ENCODE data around the gene NHS. TPM values are rescaled to one million over a fixed set of nuclear protein-coding genes. Genes with fewer than 3 reads are reported as not detected.
"Not testable (repeated sequence)": the region's sequence is repeated elsewhere in the genome, so short reads cannot be mapped to it uniquely, and the experiment has no call there.

NHS gene
- total RNA-seq, 1 donor from 2014 or later: 5.6 TPM

DNA sequence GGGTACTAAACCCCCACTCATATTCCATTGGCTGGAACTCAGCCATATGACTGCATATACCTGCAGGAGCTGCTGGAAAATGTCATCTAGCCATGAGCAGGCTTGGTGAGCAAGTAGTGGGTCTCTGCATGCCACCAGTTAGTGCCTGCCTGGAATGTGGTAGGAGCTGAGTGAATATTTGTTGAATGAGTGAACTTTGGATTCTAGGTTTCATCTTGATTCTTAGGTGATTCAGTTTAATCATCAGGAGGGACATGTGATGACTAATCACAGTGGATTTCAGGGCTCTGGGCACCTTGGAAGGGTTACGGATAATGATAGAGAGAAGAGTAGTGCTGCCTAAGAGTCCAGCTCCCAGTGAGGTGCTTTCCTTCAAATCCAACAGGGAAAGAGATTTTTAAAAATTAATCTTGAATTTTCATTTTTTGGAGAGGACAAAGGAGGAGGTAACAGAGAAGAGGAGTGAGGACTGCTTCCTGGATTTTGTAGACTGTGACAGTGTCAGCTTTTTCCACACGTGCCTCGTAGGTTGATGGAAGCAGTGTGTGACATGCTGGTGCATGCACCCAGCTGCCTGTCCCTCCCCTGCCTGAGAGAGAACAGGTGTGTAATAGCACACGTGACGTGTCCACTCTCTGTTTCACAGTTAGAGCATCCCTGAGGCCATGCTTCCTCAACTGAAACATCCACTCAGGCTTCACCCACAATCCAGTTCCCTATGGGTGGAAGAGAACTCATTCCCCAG lies 30.4 kb downstream of the NHS start:
- peak; percentile 12 for DNase-seq (ENCODE audit: low spot score)

DNA sequence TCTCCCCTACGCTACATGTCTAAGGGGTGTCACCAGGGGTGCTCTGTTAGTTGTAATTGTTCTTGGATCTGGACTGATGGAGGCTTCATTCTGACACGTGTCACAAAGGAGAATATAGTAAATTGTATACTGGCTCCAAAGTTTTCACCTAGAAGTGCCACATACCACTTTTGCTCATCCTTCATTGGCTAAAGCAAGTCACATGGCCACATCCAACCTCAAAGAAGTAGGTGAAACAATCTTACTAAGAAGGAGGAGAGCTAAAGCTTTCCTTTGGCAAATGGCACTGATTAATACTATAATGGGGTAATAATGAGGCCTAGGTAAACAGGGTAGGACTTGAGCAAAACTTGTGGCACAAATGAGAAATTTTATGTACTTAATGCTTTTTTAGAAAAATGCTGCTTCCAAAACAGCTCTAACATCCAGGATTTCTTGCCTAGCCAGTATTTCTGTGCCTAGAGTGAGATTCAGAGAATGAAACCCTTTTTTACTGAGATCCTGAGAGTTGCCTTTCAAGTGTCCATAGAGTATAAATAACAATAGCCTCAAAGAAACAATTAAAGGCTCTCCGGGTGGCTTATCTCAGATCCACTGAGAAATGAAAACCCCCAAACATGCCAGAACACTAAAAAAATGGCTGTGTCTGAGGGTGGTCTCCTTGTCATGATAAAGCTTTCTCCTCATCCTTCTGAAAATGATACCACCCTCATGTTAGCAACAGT lies 34.7 kb downstream of the NHS start:
- no peak for DNase-seq (ENCODE audit: low spot score)

DNA sequence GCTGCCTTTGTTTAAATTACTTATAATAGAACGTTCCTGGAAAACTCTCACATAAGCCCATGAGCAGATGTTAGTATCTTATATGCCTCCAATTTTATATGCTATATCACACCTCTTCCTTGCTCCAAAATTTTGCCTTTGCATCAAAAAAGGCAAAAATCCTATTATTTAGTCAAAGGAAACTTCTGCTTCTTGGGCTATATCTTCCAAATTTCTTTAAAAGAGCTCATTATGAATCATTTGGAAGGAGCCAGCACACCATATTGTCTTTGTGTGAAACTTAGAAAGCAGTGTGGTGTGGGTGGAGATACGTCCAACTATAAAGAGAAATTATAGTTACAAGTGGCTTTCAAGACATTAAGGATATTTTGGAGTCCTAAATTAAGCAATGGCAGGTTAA lies 35.7 kb downstream of the NHS start:
- no peak for DNase-seq (ENCODE audit: low spot score)

DNA sequence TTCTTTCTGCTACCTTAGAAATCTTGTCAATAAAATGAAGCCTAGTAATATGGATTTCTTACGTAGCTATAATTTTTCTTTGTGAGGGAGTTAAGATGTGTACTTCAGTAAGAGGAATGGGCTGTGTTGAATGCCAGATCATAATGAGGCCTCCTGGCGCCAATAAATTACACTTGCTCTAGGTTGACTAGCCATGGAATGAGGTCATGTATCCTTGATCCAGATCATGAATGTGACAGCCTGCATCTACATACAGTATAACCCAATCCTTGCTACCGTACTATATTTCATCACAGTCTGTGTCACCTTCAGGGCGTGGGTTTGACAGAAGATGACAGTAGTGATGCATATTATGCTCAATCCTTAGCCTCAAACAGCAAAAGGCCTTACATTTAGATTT lies 36.2 kb downstream of the NHS start:
- DNase-seq (ENCODE audit: low spot score): no peak

DNA sequence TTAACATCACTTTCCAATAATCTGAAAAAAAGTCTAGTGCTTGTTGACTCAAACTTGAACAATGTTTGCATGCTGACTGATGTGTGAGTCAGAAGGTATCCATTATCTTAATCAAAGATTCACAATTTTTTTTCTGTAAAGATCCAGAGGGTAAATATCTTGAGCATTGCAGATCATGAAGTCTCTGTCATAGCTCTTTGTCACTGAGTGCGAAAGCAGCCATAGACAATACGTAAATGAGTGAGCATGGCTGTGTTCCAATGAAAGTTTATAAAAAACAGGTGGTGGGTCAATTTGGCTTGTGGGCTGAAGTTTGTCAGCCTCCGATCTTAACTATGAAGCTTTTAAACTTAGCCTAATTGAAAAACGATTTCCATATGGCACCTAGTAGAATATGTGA lies 37.7 kb downstream of the NHS start:
- DNase-seq (ENCODE audit: low spot score): no peak

DNA sequence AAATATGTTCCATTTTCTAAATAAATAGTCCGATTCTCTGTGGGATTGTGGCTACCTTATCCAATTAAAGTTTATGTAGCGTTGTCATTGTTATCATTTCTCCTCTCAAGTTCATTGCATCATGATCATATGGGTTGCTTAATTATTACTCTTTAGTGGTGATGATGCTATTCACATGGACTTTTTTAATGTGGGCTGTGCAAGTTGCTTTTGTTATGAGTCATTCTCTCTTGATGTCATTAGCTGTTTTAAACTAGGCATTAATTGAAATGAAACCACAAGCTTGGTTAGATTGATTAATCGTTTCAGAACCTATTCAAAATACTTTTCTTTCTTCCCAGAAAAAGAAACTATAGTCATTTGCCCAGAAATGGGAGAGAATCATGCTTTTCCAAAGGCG lies 38.2 kb downstream of the NHS start:
- DNase-seq (ENCODE audit: low spot score): no peak

DNA sequence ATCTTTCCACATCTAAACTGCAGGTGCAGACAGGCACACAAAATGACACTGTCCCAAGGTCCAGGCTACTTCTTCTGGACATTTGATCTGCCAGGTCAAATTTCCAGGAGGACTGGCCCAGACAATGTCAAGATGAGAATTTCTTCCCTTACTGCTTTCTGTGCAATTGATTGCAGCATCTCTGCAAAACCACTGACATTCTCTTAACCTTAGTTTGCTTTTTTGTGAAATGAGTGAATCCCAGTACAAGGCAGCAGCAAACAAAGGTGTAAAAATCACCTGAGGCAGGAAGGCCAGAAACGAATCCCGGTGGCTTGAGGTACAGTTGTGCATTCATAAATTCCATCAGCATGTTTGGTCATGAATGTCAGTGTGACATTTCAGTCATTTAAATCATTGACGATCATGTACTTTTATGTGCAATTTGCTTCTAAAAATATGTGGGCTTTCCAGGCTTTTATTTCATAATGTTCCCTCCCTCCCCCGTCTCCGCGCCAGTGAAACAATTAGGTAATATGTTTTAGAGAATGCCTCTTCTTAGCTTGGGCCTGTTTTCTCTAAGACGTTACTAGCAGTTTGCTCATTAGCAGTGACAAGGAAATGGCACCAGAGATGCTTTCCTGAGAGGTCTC lies 39.1 kb downstream of the NHS start:
- DNase-seq (ENCODE audit: low spot score): no peak

DNA sequence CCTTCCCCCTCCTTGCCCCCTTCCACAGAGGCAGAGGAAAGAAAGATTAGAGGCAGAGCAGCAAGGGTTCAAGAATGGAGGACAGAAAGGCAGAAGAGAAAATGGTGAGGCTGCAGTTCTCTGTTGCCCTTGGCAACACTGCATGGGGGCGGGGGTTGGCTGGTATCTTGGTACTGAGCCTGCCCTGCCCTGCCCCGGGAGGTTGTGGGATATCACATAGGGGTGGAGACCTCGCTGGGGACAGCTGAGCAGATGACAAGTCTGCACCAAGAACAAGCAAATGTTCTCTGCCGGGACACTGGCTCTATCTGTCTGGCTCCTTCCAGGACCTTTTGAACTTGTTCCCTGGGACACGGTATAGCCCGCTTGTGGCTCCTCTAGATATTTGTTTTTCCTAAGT lies 39.8 kb downstream of the NHS start:
- no peak for DNase-seq (ENCODE audit: low spot score)

DNA sequence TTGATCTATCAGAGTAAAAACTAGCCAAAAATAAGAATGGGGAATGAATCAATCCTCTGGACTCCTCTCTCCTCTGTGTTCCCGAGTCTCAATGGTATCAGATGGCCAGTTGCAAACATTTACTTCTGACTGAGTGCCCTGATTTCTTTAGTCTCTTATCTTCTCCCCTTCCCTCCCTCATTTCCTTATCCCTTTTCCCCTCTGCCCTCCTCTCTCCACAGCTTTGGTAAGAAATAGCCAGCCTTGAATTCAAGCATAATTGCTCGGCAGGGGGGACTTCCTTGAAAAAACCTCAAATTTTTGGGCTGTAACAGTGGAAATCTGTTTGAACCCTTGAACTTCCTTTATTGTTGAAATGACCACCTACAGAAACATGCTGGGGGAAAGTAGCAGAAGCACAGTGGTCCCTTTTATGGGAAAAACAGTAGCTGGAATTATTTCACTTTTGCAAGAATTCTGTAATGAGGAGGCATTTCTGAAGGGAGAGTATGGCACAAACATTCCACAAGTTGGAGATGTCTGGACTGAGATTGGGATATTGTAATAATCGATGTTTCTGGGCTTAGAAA lies 40.3 kb downstream of the NHS start:
- no peak for DNase-seq (ENCODE audit: low spot score)

DNA sequence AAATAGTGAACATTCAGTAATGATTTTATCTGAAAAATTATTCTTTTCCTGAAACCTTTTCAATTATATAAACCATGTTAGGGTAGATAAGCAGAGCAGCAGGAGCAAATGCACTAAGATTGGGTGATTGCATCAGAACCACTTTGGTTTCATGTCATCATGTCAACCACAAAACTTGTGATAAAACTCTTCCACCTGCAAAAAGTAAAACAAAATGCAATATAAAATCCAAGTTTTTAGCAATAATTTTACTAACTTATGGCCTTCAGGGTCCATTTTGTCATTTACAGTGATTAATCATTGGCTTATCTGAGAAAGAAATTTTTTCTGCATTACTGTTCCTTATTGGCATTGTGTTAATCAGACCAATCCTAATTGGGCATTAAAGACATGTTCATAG lies 42.4 kb downstream of the NHS start:
- DNase-seq (ENCODE audit: low spot score): no peak

DNA sequence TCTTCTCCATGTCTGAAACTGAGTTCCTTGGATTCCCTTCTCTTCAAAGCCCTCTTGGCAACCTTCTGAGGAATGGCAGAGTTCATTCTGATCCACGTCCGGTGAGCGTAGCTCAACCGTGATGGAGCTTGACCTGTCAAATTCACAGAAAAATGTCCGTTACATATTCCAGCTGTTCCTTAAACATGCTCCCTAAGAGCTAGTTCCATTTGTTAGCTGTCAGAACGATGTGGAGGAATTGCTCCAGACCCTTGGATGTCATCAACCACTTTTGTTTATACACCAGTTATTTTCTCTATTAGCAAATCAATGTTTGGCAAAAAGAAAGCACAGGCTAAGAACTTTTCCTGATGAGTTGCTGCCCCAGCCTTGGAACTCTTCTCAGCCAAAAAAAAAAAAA lies 50.1 kb downstream of the NHS start:
- no peak for DNase-seq (ENCODE audit: low spot score)

DNA sequence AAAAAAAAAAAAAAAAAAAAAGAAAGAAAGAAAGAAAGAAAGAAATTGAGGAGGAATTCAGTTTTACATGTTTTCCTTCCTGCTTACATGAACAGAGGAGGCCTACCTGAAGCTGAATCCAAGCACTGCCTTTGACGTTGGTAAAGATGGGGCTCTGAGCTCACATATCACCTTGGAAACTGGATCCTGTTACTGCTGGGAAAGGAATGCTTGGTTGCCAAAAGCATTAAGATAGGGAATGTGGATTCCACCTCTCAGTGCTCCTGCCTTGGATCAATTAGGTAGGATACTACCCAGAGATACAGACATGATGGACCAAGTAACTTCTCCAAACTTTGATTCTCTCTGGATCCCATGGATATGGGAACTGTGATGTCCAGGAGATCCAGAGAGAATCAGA lies 50.6 kb downstream of the NHS start:
- DNase-seq (ENCODE audit: low spot score): no peak

DNA sequence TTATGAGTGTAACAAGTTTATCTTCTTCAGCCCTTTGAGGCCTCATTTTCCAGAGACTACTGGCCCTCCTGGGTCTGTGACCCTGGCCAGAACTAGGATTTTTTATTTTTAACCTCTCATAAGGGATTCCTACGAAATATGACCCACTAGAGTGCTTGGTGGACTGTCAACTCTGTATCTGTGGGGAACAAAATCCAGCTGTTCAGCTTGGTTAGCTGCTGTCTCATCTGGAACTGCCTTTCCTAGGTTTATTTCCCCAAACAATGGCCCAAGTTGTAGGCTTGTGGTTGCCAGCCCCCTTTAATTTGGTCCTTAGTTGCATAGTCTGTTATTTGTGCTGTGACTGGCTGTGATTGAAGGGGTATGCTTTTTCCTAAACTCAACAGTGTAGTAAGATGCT lies 56.2 kb downstream of the NHS start:
- DNase-seq (ENCODE audit: low spot score): no peak

DNA sequence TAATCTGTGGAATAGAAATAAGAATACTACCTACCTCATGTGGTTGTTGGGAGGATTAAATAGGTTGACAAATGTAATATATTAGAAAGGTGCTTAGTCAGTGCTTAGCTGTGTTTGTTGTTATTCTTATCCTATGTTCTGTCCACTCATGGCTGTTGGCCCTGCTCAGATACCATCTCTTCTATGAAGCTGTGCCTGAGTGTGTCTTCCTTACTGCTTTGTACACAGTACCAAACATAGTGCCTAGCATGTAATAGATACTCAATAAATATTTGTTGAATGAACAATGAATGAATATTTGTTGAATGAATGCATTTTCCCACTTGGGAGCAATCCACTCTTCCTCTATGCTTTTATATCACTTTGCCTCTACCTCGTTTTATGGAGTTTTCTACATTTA lies 57.2 kb downstream of the NHS start:
- DNase-seq (ENCODE audit: low spot score): no peak

DNA sequence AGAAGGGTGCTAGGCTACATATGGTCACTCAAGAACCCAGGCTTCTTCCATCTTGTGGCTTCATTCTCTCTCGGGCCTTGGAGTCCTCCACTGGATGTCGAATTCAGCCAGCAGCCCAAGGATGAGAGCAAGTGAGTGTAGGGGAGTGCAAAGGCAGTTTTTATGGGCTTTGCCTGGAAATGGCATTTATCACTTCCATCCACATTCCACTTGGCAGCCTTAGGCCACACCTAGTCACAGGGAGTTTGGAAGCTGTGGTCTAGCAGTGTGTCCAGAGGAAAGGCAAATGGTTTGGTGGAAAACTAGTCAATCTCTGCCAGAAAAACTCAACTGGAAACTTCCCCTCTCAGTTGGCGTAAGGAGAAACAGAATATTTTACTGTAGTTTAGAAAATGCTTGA lies 59.0 kb downstream of the NHS start:
- DNase-seq (ENCODE audit: low spot score): no peak

DNA sequence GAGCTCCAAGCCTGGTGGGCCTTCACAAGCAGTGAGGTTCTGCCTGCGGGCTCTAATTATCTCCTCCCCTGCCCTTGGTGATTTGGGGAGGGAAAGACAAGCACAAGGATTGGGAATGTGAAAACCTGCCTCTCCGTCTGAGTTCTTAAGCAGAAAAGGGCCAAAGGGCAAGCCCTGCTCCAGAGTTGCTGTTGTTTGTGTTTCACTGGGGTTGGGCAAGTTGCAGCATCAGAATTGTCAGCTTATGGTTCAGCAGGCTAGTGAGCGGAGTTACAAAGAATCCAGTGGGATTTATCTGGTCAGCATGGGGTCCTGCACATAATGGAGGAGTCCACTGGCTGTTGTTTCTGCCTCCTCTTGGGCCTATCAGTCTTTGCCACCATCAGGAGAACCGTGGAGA lies 60.5 kb downstream of the NHS start:
- DNase-seq (ENCODE audit: low spot score): no peak

DNA sequence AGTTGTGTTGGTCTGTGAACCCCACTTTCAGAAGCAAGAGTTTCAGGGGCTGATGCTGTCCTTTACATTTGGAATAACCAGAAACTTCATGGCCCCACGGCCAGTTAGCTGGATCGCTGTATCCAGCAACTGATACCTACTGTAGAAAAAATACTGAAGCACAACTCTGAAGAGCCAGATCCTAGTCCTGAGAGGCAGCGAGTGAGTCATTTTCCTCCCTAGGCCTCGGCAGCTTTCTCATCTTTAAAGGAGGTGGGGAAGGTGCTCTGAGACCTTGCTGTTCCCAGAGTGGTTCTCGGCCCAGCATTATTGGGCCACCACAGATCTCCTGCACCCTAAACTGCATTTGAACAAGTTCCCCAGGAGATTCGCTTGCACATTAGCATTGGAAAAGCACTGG lies 63.2 kb downstream of the NHS start:
- DNase-seq (ENCODE audit: low spot score): no peak

DNA sequence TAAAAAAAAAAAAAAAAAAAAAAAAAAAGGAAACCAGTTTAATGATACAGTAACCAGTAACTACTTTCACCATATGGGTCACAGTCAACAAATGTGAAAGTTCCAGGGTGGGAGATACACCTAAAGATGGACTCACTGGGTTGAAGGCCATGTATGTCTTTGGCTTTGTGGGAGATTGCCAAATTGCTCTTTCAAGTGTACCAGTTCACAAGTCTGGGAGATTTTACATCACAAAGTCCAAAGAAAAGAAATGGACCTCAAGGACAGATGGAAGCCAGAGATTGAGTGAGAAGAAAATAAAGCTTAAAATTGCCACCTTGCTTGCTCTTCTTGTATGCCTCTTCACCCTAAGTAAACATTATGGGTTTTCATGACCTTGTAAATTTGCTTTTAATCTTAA lies 65.3 kb downstream of the NHS start:
- no peak for DNase-seq (ENCODE audit: low spot score)

DNA sequence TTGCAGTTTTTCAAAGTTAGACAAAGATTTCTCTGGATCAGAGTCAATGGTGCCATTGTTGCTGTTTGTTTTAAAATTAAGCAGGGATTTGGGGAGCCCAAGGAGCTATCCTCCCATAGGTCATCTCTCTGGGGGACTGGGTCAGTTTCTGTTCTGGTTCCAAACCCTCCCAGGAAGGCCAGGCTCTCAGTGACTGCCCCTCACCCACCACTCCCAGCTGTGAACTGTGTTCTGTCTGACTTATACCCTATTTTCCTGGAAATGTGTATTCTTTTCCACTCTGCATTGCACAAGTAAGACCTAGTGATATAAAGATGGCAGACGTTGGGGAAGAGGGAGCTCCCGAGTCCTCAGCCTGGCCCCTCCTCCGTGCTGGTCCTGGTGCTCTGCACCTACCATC lies 65.8 kb downstream of the NHS start:
- DNase-seq (ENCODE audit: low spot score): no peak

DNA sequence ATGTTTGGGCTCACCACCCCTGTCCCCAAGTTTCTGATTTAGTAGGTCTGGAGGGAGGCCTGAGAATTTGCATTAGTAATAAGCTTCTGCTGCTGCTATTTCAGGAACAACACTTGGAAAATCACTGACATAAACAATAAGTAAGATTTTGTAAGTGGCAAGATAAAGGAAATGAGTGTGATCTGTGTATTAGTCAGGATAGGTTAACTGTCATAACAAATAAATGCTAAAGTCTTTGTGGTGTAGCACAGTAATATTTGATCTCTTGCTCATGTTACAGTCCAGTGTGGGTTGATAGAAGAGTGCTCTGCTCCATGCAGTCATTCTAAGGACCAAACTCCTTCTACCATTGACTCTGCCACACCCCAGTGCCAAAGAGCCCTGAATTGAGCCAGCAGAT lies 67.0 kb downstream of the NHS start:
- DNase-seq (ENCODE audit: low spot score): no peak

DNA sequence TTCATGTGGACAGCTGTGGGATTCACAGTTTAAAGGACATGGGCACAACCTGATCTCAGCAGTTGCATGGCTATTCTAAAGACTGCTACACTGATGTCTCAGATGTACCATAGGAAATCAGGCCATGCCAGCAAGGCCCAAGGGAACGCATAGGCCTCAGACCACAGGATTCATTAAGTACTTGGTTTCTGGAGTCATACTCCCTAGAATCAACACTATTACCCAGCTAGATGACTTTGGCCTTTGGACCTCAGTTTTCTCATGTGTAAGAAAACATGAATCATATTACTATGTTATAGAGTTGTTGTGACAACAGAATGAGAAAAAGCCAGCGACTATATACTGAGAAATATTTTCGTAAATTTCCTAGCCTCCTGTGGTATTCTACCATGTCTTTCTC lies 67.9 kb downstream of the NHS start:
- DNase-seq (ENCODE audit: low spot score): no peak

DNA sequence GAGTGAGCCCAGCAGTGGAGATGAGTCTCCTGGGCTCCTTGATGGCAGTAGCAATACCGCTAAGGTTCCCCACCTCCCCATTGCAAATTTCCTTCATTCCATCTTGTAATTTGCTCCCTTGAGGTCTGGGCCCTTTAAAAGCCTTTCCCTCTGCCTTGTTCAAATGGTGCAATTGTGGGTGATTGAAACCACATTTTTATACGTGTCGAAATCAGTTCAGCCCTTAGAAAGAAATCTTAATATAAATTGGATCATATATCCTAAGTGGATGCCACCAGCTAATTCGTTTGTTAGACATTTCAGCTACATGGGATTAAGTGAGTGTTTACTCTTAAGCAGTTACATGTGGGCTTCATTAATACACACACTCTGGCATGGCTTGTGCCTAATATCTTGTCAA lies 68.6 kb downstream of the NHS start:
- DNase-seq (ENCODE audit: low spot score): no peak

DNA sequence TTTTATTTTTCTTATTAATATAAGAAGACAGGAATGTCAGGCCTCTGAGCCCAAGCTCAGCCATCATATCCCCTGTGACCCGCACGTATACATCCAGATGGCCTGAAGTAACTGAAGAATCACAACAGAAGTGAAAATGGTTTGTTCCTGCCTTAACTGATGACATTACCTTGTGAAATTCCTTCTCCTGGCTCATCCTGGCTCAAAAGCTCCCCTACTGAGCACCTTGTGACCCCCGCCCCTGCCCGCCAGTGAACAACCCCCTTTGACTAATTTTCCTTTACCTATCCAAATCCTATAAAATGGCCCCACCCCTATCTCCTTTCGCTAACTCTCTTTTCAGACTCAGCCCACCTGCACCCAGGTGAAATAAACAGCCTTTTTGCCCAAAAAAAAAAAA lies 71.3 kb downstream of the NHS start:
- DNase-seq (ENCODE audit: low spot score): not testable (repeated sequence)
